K562 (cell line): ENCODE data around the gene COX5A. TPM values are rescaled to one million over a fixed set of nuclear protein-coding genes. Genes with fewer than 3 reads are reported as not detected.

Source experiments
- CBFB ChIP-seq: sonication (generic); formaldehyde crosslinking; IDR thresholded peaks from 2 replicates; pipeline ENCODE4 v1.4.0; 2020; ENCODE audit warnings: mild to moderate bottlenecking, missing genetic modification reagents
- ILF3 ChIP-seq: fragments of 450-650 bp; IDR thresholded peaks from 2 replicates; pipeline ENCODE4 v1.6.1; 2018; ENCODE audit warnings: antibody characterized with exemption, mild to moderate bottlenecking, moderate library complexity, borderline replicate concordance
- KAT8 ChIP-seq: fragments of 450-650 bp; IDR thresholded peaks from 2 replicates; pipeline ENCODE4 v1.6.1; 2016; ENCODE audit warnings: low read depth, mild to moderate bottlenecking
- MAZ ChIP-seq, 2 experiments: fragments of 450-650 bp in 1 of 2; sonication (generic) in 1 of 2; formaldehyde crosslinking; IDR thresholded peaks in 1 of 2; conservative IDR thresholded peaks in 1 of 2; 2 replicates each; pipeline versions ENCODE4 v1.4.0 to v1.5.0; 2020; ENCODE audit warnings: mild to moderate bottlenecking in 1 of 2, missing genetic modification reagents in 1 of 2
- NBN ChIP-seq: fragments of 450-650 bp; IDR thresholded peaks from 2 replicates; pipeline ENCODE4 v1.6.1; 2016; ENCODE audit warnings: low read depth, mild to moderate bottlenecking
- POLR2B ChIP-seq: fragments of 450-650 bp; IDR thresholded peaks from 2 replicates; pipeline ENCODE4 v1.6.1; 2018; ENCODE audit warnings: low read depth; ENCODE audit not compliant: partially characterized antibody
- SUPT5H ChIP-seq: fragments of 450-650 bp; IDR thresholded peaks from 2 replicates; pipeline ENCODE4 v1.6.1; 2016
- XRCC4 ChIP-seq: IDR thresholded peaks from one replicate; pipeline ENCODE4 v1.6.1; 2011; ENCODE audit not compliant: insufficient read depth, insufficient read length; ENCODE audit errors: extremely low read depth
- ZBTB9 ChIP-seq: fragments of 450-650 bp; formaldehyde crosslinking; IDR thresholded peaks from 2 replicates; pipeline ENCODE4 v1.4.0; 2020; ENCODE audit warnings: mild to moderate bottlenecking, moderate library complexity
- ZKSCAN1 ChIP-seq: fragments of 150-350 bp; IDR thresholded peaks from 2 replicates; pipeline ENCODE4 v1.6.1; 2016; ENCODE audit warnings: low read depth, low read length
- ZNF133 ChIP-seq: fragments of 250-450 bp; sonication (Bioruptor Pico); IDR thresholded peaks from 2 replicates; pipeline ENCODE4 v1.4.0; 2020; ENCODE audit warnings: mild to moderate bottlenecking
- ZNF143 ChIP-seq: sonication (generic); formaldehyde crosslinking; IDR thresholded peaks from 2 replicates; pipeline ENCODE4 v1.9.0; 2022; ENCODE audit warnings: mild to moderate bottlenecking, missing genetic modification reagents
- ZNF431 ChIP-seq: sonication (generic); formaldehyde crosslinking; IDR thresholded peaks from 2 replicates; pipeline ENCODE4 v1.8.0; 2022; ENCODE audit warnings: mild to moderate bottlenecking, missing genetic modification reagents
- ZNF561 ChIP-seq: fragments of 450-650 bp; formaldehyde crosslinking; conservative IDR thresholded peaks from 2 replicates; pipeline ENCODE4 v1.4.0; 2020; ENCODE audit warnings: mild to moderate bottlenecking, moderate library complexity
- ZNF644 ChIP-seq: fragments of 200-800 bp; sonication (Bioruptor generic); IDR thresholded peaks from 2 replicates; pipeline ENCODE4 v1.6.1; 2016; ENCODE audit warnings: low read depth, missing genetic modification characterization, missing compliant biosample characterization
- ZNF76 ChIP-seq: fragments of 250-450 bp; sonication (Bioruptor Pico); IDR thresholded peaks from 2 replicates; pipeline ENCODE4 v1.4.0; 2020; ENCODE audit warnings: mild to moderate bottlenecking, moderate library complexity, borderline replicate concordance
- ZNF830 ChIP-seq: fragments of 250-450 bp; sonication (Bioruptor Pico); IDR thresholded peaks from 2 replicates; pipeline ENCODE4 v1.5.0; 2021; ENCODE audit warnings: mild to moderate bottlenecking
- polyA plus RNA-seq, 8 experiments: library from polyadenylated mRNA; depleted of rRNA in 4 of 8; stranded (reverse) in 5 of 8; unstranded in 3 of 8; fragments of >200 nt; fragmentation: Nextera tagmentation in 2 of 8; fragmentation: Illumina TruSeq in 1 of 8; extraction: Ambion mirVana in 2 of 8; extraction: Trizol in 1 of 8; gene quantifications; 2 replicates each; pipeline versions ENCODE4 v1.2.1 to v1.2.3, GENCODE V29; 2011 to 2014; ENCODE audit warnings: inconsistent platforms in 1 of 8, missing spikeins in 1 of 8
- total RNA-seq, 7 experiments: library from RNA; depleted of rRNA in 6 of 7; stranded (reverse); fragments of >200 nt in 6 of 7; fragmentation: Illumina TruSeq in 2 of 7; extraction: Trizol in 2 of 7; gene quantifications; 2 replicates each; pipeline versions ENCODE4 v1.2.1 to v1.2.3, GENCODE V29; 2011 to 2021; ENCODE audit warnings: low replicate concordance in 1 of 7
- TF ChIP-seq, protein P1 (sequence below): fragments of 250-450 bp; sonication (Bioruptor Pico); IDR thresholded peaks from 2 replicates; pipeline ENCODE4 v1.4.0; 2020
- TF ChIP-seq, protein P2 (sequence below): sonication (generic); formaldehyde crosslinking; IDR thresholded peaks from 2 replicates; pipeline ENCODE4 v1.8.0; 2022; ENCODE audit warnings: mild to moderate bottlenecking, missing genetic modification reagents
- TF ChIP-seq, protein P3 (sequence below): sonication (generic); formaldehyde crosslinking; IDR thresholded peaks from 2 replicates; pipeline ENCODE4 v1.8.1; 2023; ENCODE audit warnings: mild to moderate bottlenecking, missing genetic modification reagents

COX5A gene
- total and polyA plus RNA-seq, 9 of the 15 experiments (the other 6 are each of a cell fraction or from before 2014, with no cell fraction given) = 86.8 to 553 (median 371) TPM

DNA sequence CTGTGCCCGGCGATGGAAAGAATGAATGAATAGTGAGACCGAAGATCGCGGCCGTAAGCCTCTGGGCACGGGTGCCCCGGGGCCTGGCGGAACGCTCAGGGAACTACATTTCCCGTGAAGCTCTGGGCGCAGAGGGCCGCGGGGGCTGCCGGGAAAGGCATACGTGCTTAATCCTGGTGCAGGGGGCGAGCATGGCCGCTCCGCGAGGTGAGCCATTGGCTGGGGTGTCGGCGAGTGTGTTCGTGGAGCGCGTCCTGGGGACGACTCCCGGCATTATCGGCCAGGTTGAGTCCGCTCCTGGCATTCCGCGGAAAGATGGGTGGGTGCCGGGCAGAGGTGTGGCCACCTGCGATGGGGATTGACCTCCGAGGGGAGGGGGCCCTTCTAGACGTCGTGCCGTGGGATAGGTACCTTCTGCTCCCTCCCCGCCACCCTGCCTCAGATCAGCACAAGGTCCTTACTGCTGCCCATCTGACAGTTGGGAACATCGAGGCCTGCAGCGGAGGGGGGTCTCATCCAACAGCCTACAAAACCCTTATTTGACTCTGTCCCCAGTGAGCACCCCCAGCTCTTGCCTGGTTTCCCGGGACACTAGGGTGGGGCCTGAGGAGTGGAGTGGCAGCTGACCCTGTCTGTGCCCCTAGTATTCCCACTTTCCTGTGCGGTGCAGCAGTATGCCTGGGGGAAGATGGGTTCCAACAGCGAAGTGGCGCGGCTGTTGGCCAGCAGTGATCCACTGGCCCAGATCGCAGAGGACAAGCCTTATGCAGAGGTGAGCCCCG lies 47.8 kb downstream of the COX5A start, which contains the start of gene MPI (continued):
- TF ChIP-seq CBFB (CRISPR knock-in tag) = no peak; the same call in 1 of the 2 replicates
- no peak for TF ChIP-seq ZNF133 (CRISPR knock-in tag)
- TF ChIP-seq ILF3 = no peak
- no peak for TF ChIP-seq NBN
- no peak for TF ChIP-seq ZNF644
- TF ChIP-seq ZNF431 (CRISPR knock-in tag) = 0 out of 2 replicates have a peak, but pooled peaks have one; percentile 12
- TF ChIP-seq ZNF143 (CRISPR knock-in tag) = peak; percentile 99
- TF ChIP-seq POLR2B = peak; percentile 87
- TF ChIP-seq ZNF830 (CRISPR knock-in tag) = no peak
- TF ChIP-seq XRCC4 = no peak
- TF ChIP-seq MAZ (CRISPR knock-in tag; conservative IDR thresholded peaks at IDR 0.05 in 1 of 2, IDR thresholded peaks at IDR 0.05 in 1 of 2) = peak; percentile 80 to 83; a peak in 3 of 4 replicates
- no peak for TF ChIP-seq KAT8
- TF ChIP-seq ZNF561 = no peak
- TF ChIP-seq ZNF76 (CRISPR knock-in tag) = peak; percentile 69; the same call in 1 of the 2 replicates
- TF ChIP-seq, protein P1, sequence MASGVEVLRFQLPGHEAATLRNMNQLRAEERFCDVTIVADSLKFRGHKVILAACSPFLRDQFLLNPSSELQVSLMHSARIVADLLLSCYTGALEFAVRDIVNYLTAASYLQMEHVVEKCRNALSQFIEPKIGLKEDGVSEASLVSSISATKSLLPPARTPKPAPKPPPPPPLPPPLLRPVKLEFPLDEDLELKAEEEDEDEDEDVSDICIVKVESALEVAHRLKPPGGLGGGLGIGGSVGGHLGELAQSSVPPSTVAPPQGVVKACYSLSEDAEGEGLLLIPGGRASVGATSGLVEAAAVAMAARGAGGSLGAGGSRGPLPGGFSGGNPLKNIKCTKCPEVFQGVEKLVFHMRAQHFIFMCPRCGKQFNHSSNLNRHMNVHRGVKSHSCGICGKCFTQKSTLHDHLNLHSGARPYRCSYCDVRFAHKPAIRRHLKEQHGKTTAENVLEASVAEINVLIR (CRISPR knock-in tag) = peak; percentile 69; the same call in 1 of the 2 replicates
- TF ChIP-seq, protein P2, sequence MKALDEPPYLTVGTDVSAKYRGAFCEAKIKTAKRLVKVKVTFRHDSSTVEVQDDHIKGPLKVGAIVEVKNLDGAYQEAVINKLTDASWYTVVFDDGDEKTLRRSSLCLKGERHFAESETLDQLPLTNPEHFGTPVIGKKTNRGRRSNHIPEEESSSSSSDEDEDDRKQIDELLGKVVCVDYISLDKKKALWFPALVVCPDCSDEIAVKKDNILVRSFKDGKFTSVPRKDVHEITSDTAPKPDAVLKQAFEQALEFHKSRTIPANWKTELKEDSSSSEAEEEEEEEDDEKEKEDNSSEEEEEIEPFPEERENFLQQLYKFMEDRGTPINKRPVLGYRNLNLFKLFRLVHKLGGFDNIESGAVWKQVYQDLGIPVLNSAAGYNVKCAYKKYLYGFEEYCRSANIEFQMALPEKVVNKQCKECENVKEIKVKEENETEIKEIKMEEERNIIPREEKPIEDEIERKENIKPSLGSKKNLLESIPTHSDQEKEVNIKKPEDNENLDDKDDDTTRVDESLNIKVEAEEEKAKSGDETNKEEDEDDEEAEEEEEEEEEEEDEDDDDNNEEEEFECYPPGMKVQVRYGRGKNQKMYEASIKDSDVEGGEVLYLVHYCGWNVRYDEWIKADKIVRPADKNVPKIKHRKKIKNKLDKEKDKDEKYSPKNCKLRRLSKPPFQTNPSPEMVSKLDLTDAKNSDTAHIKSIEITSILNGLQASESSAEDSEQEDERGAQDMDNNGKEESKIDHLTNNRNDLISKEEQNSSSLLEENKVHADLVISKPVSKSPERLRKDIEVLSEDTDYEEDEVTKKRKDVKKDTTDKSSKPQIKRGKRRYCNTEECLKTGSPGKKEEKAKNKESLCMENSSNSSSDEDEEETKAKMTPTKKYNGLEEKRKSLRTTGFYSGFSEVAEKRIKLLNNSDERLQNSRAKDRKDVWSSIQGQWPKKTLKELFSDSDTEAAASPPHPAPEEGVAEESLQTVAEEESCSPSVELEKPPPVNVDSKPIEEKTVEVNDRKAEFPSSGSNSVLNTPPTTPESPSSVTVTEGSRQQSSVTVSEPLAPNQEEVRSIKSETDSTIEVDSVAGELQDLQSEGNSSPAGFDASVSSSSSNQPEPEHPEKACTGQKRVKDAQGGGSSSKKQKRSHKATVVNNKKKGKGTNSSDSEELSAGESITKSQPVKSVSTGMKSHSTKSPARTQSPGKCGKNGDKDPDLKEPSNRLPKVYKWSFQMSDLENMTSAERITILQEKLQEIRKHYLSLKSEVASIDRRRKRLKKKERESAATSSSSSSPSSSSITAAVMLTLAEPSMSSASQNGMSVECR (CRISPR knock-in tag) = peak; percentile 70
- no peak for TF ChIP-seq ZKSCAN1
- TF ChIP-seq ZBTB9 (CRISPR knock-in tag) = no peak
- TF ChIP-seq SUPT5H = peak; percentile 97
- TF ChIP-seq, protein P3, sequence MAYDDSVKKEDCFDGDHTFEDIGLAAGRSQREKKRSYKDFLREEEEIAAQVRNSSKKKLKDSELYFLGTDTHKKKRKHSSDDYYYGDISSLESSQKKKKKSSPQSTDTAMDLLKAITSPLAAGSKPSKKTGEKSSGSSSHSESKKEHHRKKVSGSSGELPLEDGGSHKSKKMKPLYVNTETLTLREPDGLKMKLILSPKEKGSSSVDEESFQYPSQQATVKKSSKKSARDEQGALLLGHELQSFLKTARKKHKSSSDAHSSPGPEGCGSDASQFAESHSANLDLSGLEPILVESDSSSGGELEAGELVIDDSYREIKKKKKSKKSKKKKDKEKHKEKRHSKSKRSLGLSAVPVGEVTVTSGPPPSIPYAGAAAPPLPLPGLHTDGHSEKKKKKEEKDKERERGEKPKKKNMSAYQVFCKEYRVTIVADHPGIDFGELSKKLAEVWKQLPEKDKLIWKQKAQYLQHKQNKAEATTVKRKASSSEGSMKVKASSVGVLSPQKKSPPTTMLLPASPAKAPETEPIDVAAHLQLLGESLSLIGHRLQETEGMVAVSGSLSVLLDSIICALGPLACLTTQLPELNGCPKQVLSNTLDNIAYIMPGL (CRISPR knock-in tag) = peak; percentile 73; the same call in 1 of the 2 replicates
